GM19023 (cell line): ENCODE results near the gene TMEM269.
"Not testable (repeated sequence)": the region's sequence is repeated elsewhere in the genome, so short reads cannot be mapped to it uniquely, and the experiment has no call there.

ENCODE experiments used
- ATAC-seq: cut with Tn5 transposase; IDR thresholded peaks from one replicate; pipeline ENCODE4 v1.9.1; 2021; ENCODE audit warnings: mild to moderate bottlenecking, moderate library complexity; ENCODE audit not compliant: unreplicated experiment

TMEM269 gene

DNA sequence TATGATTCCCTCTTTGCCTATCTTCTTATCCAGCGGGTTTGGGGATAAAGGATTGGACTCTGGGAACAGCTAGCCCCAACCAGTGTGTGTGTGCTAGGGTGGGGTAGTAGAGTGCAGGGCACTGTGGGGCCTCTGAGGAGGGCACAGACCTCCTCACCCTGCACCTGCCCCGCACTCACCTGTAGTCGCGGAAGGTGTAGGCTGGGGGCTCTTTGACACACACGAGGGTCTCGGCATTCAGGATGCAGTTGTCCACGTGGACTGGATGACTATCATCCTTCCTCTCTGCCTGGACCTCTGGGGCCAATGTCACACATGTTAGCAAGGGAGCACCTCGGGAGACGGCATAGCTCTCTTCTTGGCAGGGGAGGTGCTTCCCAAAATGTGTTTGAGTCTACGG, 36.8 kb upstream of the TMEM269 start:
- ATAC-seq = no peak

DNA sequence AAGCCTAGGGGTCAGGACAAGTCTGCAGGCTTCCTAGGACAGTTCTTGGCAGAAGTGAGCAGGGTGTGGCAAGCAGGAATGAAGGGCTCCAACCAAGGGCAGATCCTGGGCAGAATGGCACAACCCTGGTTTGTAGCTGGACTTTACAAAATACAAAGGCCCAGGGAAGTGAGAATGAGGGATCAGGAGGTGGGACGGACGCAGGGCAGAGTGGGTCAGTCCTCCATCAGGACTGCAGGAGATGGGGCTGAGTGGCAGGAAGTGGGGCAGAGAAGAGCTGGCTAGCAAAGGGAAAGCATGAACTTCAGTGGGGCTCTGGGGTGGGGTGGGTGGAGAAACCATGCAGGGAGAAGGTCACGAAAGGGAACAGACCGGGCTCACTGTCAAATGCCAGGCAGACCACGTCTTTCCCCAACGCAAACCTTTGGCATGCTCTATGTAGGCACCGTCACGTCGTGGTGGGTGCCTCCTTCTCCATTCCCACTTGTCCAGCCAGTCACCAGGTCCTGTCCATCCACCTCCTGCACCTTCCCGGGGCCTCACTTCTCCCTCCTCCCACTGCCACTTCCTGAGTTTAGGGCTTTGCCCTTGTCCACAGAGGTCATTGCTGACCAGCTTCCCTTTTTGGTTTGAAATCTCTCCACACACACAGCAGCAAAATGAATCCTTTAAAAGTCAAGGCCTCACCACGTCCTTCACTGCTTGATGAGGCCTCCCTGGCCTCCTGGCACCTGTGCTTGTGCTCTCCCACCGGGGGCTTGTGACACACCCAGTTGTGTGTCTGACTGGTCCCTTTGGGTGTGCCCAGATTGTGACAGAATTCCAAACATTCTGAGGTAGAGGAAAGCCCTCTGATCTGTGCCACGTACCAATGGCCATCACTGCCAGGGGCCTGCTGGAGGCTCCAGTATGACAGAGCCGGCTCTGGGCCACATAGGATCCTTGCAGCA, 36.1 kb upstream of the TMEM269 start:
- no peak for ATAC-seq

GRCh38 chr1:42750041-42750440, 34.8 kb upstream of the TMEM269 start:
- no peak for ATAC-seq

GRCh38 chr1:42751511-42752070, 33.2 kb upstream of the TMEM269 start:
- ATAC-seq = not testable (repeated sequence)

- ATAC-seq = no peak
Measured at GRCh38 chr1:42752284-42752683, 32.5 kb upstream of the TMEM269 start.

- no peak for ATAC-seq
Measured at GRCh38 chr1:42753070-42753469, 31.7 kb upstream of the TMEM269 start.

DNA sequence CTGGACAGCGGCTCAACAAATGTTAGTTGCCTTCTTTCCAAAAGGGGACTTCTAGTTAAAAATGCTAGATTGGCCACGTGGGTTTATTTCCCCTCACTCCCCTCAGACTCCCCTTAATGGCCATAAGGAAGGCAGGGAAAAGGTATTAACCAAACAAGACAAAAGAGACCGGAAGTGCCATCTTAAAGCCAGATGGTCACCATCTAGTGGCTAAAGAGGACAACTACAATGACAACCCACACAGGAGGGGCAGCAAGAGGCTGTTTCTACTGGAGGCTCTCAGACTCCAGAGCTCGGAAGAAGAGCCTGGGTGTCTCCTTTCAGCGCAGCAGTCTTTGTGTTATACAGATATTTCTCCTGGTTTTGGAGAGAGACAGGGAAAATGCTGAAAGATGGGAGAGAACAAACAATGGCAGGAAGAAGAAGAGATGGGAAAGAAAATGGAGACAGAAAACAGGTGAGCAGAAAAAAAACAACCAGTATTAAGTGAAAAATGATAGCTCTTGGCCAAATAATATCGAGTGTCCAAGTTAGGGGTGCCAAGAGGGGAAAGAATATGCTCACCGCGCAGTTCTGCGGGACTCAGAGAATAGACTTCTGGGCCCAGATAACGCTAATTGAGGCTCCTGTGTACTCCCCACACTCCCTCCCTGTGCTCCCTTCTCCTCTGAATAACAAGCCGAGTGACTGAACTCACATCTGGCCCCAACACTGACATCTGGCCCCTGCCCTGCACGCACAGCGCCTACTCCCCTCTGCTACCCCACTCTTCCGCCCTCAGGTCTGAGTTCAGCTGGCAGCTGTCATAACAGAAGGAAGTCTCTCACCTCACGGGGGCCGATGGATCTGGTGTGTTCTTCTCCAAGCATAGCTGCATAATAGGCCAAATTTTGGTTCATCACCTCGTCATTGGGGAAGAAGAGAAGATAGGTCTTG, 27.6 kb upstream of the TMEM269 start:
- ATAC-seq = no peak

DNA sequence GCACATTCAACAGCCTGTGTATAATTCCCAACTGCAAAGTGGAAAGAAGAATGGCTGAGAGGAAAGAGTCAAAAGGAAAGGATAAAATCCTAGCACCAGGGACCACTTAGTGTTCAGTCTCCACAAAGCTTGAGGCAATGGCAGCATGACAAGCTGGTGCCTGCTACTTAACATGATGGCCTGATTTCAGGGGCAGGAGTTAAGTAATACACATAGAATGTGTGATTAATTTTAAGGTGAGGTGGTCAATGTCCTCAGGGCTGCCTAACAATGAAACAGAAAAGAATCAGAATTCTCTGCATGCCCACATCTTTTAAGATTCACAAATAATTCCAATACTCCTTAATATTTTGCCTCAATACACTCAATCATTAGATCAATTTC, 26.9 kb upstream of the TMEM269 start:
- no peak for ATAC-seq

DNA sequence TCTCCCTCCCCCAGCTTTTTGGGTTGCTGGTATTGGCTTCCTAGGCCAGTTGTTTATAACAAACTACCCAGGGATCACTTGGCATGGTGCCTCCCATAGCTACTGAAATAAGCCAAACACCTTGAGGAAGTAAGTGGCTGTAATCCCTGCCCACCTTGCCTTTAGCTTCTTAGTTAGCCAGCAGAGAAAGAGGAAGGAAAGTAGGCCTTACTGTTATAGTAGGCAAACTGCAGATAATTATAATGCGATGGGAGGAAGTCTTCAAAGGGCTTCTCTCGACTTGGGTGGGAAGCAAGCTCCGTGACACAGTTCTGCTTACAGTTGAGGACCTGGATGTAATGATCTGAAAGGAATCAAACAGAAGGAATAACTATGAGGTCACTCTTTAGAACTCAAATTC, 26.1 kb upstream of the TMEM269 start:
- ATAC-seq = no peak

DNA sequence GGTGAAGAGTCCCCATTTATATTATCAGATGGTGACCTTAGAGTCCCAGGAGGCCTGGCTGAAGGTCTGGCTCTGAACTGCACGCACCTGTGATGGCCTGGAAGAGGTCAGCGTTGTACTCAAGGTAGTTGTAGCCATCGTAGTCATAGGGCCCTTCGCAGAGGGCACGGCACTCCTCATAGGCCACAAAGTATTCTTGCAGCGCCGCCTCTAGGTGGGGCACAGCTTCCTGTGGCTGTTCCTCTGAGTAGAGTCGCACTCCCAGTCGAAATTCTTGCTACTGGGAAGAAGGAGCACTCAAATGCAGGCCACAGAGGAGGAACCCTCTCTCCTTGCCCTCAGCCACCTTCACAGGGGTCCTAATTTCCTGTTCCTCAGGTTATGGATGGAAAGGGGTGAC, 25.7 kb upstream of the TMEM269 start:
- ATAC-seq = no peak

GRCh38 chr1:42761567-42761966, 23.2 kb upstream of the TMEM269 start:
- ATAC-seq = no peak

- no peak for ATAC-seq
Measured at GRCh38 chr1:42762269-42762668, 22.5 kb upstream of the TMEM269 start.

GRCh38 chr1:42765269-42765668, 19.5 kb upstream of the TMEM269 start:
- ATAC-seq = no peak

DNA sequence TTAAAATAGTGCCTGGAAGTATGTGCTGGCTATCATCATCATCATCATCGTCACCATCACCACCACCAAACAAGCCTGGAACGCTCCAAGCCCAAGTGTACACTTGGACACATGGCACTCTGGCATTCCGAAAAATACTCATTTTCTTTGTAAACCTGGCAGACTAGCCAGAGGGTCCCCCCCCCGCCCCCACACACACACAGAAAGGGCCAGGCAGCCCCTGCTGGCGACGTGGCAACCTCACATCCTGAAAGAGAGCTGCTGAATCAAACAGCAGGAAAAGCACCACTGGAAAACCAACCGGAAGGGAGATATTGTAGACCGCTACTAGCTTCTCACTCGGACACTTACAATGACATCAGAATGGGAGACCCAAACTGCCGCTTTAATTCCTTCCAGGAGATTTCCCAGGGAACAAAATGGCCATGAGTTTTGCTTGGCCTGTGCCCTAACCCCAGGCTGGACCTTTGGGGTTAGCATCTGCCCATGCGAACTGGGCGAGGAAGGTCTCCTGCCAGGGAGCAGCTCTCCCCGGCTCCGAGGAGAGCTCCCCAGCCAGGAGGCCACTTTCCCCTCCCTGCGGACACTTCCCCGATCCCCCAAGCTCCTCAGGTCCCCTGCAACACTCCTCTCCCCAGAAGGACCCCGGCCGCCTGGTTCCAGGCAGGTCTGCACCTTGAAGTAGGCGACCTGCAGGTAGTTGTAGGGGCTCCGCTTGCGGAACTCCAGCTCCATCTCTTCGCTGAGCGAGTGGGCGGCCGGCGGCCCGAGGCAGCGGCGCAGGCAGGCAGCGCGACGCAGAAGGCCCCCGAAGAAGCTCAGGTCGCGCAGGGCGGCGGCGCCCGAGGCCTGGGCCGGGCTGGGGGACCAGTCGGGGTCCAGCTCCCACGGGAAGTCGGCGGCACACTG, 18.7 kb upstream of the TMEM269 start:
- peak; percentile 20 for ATAC-seq

- peak; percentile 93 for ATAC-seq
Measured at GRCh38 chr1:42766741-42767509, 17.9 kb upstream of the TMEM269 start, which contains the start of the genes C1orf50 and P3H1. Gene C1orf50 (plus strand): TSS chr1:42767249. CDS start chr1:42767312, 63 bp downstream. Gene P3H1 (minus strand): TSS chr1:42767028. CDS start chr1:42766971, 57 bp downstream.

DNA sequence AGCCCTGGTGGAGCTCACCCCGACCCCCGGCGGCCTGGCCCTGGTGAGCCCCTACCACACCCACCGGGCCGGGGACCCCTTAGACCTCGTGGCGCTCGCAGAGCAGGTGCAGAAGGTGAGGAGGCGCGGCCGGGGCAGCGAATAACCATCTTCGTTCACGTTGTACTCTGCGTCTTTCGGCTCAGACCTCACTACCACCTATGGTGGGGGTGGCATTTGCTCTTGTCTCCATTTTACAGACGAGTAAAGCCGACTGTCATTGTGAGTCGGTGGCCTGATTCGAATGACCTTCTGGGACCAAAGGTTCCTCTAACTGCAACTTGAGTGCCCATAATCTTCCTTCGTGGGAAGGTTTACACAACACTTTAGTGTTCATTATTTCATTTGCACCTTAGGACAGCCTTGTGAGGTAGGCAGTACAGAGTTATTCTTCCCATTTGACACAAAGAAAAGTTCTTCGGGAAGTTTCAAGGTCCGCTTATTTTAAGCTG, 17.2 kb upstream of the TMEM269 start:
- peak; percentile 12 for ATAC-seq

- ATAC-seq = no peak
Measured at GRCh38 chr1:42768172-42768571, 16.6 kb upstream of the TMEM269 start.

DNA sequence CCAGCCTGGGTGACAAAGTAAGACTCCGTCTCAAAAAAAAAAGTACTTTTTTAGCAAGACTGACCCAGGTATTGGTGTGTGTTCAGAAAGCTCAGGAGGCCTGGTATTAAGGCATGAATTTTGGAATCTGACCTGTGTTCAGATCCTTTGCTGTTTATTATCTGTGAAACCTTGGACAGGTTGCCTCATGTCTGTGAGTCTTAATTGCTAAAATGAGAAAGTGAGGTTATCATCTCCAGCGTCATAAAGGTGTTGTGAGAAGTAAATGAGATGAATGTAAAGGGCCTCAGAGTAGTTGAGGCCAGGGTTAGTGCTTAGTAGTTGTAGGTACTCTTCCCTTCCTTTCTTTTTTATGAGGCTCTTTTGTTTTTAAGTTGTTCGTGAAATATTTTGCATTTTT, 15.0 kb upstream of the TMEM269 start:
- no peak for ATAC-seq

DNA sequence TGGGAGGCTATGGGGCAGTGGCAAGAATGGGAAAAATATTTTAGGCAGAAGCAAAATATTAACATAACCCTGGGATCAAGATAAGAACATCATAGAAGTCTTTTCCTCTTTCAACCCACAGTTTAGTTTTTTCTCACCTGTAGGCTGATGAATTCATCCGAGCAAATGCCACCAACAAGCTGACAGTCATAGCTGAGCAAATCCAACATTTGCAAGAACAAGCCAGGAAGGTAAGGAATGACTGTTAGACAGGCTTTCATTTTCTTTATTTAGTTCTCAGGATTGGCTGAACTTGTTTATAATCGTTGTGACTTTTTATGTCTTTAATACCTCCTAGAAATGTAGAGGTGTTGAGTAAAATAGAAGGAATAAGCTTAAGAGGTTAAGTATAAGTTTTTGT, 11.4 kb upstream of the TMEM269 start:
- no peak for ATAC-seq
